HG03575 (cell line): Measurements from ENCODE around the gene WFIKKN2.

Experiments used
- ATAC-seq: cut with Tn5 transposase; IDR thresholded peaks from one replicate; pipeline ENCODE4 v1.9.1; 2021; ENCODE audit not compliant: unreplicated experiment, insufficient number of reproducible peaks, low FRiP score; ENCODE audit errors: extremely low read depth

The WFIKKN2 gene

GRCh38 chr17:50832267-50832863, 3.0 kb upstream of the WFIKKN2 start:
- no peak for ATAC-seq

- no peak for ATAC-seq
Observed at GRCh38 chr17:50832864-50833381, 2.5 kb upstream of the WFIKKN2 start.

- ATAC-seq = no peak
Observed at GRCh38 chr17:50833510-50834428, 1.6 kb upstream of the WFIKKN2 start.

GRCh38 chr17:50834429-50835300, 721 bp upstream of the WFIKKN2 start:
- no peak for ATAC-seq

DNA sequence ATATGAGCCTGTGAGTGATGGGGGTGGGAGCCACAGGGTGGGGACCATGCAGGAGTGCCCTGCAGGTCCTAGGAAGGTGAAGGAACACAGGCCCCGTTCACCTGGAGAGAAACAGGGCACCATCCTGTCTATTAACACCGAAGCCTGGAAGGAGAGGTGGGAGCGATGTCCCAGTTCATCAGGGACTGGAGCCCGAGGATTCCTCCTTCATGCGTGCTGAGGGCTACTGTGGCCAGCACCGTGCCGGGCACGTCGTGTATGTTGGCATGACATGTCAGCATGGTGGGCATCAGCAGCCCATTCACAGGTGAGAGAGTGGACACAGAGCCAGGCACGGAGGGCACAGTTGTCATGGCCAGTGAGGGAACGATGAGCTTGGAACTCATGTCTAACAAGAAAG, 1.4 kb downstream of the WFIKKN2 start:
- ATAC-seq = no peak

- no peak for ATAC-seq
Observed at GRCh38 chr17:50837286-50837979, 2.0 kb downstream of the WFIKKN2 start.

DNA sequence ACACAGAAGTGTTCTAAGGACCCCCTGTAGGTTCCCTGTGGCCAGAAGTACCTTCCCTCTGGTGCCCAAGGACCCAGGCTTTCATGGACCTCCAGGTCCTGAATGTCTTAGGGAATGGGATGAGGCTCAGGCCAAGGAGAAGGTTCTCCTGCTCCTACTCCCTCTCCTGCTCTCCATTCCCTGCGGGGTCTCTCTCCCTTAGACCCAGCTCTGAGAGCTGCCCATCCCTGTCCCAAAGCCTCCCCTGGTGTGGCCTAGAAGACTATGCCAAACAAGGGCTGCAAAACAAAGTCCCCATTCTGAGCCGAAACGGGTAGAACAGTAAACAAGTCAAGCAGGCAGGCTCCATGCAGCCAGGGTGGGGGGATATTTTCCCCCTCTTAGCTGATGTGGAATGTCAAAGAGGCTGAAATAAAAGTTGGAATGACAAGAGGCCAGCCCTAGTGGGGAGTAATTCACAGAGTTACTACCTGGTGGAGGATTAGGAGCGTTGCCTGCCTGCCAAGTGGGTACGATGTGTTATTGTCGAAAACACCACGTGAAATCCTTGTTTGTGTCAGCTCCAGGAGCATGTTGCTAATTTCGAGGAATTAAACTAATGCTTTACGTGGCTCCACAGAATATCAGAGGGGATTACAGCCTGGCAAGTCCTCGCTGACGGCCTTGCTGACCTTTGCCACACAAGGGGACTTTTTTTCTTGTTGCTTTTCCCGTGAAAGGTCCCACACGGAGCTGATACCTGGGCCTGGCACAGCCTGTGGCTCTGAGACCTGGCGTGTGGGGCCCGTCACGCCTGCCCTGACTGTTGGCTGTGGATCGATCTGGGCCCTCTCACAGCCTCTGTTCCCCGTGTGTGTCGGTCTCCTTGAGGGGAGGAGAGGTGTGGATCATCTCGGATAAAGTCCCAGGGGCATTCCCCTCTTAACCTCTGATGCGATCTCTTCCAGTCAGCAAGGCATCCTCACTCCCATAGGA, 2.9 kb downstream of the WFIKKN2 start:
- no peak for ATAC-seq

DNA sequence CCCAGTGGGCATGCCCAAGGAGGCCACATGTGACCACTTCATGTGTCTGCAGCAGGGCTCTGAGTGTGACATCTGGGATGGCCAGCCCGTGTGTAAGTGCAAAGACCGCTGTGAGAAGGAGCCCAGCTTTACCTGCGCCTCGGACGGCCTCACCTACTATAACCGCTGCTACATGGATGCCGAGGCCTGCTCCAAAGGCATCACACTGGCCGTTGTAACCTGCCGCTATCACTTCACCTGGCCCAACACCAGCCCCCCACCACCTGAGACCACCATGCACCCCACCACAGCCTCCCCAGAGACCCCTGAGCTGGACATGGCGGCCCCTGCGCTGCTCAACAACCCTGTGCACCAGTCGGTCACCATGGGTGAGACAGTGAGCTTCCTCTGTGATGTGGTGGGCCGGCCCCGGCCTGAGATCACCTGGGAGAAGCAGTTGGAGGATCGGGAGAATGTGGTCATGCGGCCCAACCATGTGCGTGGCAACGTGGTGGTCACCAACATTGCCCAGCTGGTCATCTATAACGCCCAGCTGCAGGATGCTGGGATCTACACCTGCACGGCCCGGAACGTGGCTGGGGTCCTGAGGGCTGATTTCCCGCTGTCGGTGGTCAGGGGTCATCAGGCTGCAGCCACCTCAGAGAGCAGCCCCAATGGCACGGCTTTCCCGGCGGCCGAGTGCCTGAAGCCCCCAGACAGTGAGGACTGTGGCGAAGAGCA, 4.4 kb downstream of the WFIKKN2 start:
- ATAC-seq = no peak

DNA sequence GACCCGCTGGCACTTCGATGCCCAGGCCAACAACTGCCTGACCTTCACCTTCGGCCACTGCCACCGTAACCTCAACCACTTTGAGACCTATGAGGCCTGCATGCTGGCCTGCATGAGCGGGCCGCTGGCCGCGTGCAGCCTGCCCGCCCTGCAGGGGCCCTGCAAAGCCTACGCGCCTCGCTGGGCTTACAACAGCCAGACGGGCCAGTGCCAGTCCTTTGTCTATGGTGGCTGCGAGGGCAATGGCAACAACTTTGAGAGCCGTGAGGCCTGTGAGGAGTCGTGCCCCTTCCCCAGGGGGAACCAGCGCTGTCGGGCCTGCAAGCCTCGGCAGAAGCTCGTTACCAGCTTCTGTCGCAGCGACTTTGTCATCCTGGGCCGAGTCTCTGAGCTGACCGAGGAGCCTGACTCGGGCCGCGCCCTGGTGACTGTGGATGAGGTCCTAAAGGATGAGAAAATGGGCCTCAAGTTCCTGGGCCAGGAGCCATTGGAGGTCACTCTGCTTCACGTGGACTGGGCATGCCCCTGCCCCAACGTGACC, 5.0 kb downstream of the WFIKKN2 start:
- no peak for ATAC-seq

DNA sequence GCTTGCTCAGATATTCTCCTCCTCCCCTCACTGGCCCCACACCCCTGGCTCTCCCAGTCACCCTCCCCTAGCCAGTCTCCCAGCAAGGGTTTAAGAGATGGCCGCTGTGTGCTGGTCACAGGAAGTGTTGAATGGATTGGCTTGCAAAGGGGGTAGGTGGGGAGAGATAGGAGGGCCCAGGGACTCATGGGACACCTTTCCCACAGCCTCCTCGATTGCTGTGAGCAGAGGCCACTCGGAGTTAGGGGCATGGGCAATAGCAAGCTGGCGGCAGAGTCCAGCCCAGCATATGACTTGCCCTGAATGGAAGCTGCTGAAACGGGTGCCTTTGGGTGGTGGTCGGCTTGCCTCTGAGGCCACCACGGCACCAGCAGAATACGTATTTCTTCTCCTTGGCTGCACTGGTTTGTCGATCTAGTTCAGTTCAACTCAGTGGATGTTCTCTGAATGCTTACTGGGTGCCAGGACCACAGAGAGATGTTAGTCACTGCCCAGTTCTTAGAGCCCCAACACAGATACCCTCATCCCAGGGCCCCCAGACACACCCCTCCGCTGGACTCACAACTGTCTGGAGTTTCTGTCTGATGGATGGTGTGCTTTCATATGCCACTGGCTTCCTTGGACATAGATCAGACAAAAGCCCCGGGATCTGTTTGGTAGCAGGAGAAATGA, 6.0 kb downstream of the WFIKKN2 start:
- no peak for ATAC-seq

DNA sequence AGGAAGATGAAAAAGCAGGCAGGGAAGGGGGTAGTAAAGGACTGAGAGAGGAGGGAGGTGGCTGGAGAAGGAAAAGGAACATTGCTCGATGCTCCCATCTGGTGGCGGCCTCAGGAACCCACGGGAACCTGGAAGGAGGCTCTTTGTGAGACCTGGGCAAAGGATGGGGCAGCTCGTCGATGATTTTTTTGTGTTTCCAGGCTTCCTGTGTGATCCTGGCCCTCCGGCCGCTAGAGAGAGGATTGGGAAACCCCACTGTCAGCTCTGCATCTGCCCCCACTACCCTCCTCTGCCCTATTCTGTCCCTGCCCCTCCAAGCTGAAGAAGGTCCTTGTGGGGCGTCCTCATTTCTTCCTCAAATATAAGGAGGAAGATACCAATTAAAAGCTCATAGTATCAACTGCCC, 6.6 kb downstream of the WFIKKN2 start:
- ATAC-seq = no peak

DNA sequence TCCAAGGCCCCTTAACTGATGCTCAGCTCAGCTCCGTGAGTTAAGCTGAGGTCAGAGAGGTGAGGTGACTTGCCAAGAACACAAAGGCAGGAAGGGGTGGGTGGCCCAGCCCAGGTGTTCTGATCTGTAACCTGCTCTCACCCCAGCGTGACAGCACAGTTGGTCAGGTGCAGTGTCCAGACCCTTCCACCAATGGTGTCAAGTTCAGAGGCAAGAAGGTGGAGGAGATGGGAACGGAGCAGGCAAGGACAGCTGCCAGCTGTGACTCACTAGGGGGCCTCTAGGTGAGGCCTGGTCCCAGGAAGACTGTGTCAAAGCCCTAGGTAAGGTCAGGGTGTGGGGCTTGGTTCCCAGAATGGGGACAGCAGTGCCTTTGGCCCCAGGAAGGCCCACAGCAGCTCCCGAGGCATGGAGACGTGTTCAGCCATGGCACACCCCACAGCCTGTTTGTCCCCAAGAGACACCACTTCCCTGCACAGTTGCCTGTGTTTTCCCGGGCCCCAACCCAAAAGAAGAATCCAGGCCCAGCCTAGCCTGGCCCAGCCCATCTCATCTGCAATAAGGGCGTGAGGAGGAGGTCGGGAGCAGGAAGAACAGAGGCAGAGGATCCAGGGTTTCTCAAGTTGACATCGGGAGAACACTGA, 7.2 kb downstream of the WFIKKN2 start:
- ATAC-seq = no peak

GRCh38 chr17:50843150-50843905, 7.9 kb downstream of the WFIKKN2 start:
- no peak for ATAC-seq

DNA sequence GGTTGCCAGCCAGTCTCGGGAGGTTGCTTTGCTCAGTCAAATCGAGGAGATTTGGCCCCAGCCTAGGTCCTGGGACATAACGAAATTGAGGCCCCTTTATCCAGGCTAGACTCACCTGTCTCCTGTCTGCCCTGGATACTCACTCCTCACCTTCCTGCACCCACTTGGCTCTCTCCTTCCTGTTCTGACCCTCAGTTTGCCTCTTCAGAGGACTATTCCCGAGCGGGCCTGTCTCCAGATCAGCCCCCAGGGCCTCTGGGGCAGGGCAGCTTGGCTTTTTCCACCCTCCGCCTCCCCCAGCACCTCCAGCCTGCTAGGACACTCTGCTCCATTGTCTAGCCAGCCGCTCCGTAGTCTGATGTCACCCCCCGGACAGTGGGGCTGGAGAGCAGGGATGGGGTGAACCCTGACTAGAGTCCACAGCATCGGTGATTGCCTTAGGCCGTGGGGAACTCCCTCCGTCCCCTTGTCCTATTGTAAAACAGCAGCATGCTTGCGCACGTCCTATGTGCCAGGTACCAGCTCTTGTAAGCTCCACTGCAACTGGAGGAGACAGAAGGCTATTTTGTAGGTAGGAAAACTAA, 8.8 kb downstream of the WFIKKN2 start:
- ATAC-seq = no peak
